Kidney (tissue), 14 donors: ENCODE data around the gene NSUN3. TPM values are rescaled to one million over a fixed set of nuclear protein-coding genes. Genes with fewer than 3 reads are reported as not detected.
"Not testable (repeated sequence)": the region's sequence is repeated elsewhere in the genome, so short reads cannot be mapped to it uniquely, and the experiment has no call there.

Experiments
- DNase-seq, 5 donors: peaks; one replicate each; pipeline ENCODE4 v3.0.0-alpha.2; 2013 to 2020
- FAIRE-seq: peaks from 2 replicates; lab custom pipeline; 2012; peaks lifted over from hg19 to GRCh38; lab: Jason Lieb, UNC
- H3K27ac ChIP-seq, 2 donors: one replicate each; pipeline ENCODE4 v1.7.0; 2013; ENCODE audit warnings: low read depth in 2 of 2, low read length in 2 of 2, inconsistent platforms in 1 of 2
- H3K27me3 ChIP-seq: one replicate; pipeline ENCODE4 v1.7.1; 2013; ENCODE audit warnings: low read length, inconsistent platforms; ENCODE audit not compliant: control insufficient read depth, insufficient read depth
- H3K36me3 ChIP-seq, 3 donors: one replicate each; pipeline versions ENCODE4 v1.7.0 to v1.7.1; 2013; ENCODE audit warnings: low read length in 3 of 3, control low read depth in 1 of 3, inconsistent platforms in 1 of 3; ENCODE audit not compliant: insufficient read depth in 3 of 3, control insufficient read depth in 2 of 3
- H3K4me1 ChIP-seq, 3 donors: one replicate each; pipeline versions ENCODE4 v1.7.0 to v1.7.1; 2013; ENCODE audit warnings: low read length in 3 of 3, inconsistent platforms in 1 of 3, low read depth in 1 of 3; ENCODE audit not compliant: control insufficient read depth in 2 of 3, insufficient read depth in 2 of 3
- H3K4me3 ChIP-seq, 3 donors: one replicate each; pipeline versions ENCODE4 v1.7.0 to v1.8.1; 2013; ENCODE audit warnings: low read length in 3 of 3, control low read depth in 1 of 3, inconsistent platforms in 1 of 3
- H3K9ac ChIP-seq, 3 donors: one replicate each; pipeline versions ENCODE4 v1.7.0 to v1.7.1; 2013; ENCODE audit warnings: low read length in 3 of 3, control low read depth in 1 of 3, inconsistent platforms in 1 of 3
- H3K9me3 ChIP-seq, 3 donors: one replicate each; pipeline versions ENCODE4 v1.7.0 to v1.7.1; 2013; ENCODE audit warnings: low read length in 3 of 3, control low read depth in 1 of 3, inconsistent platforms in 1 of 3; ENCODE audit not compliant: control insufficient read depth in 2 of 3, insufficient read depth in 1 of 3
- intact Hi-C: fragments of 100-400 bp; cut with DNase I; formaldehyde crosslinking; loops from one replicate; pipeline ENCODE4 v1.11.1; 2022
- polyA plus RNA-seq: library from polyadenylated mRNA; stranded (reverse); fragments of 350-450 nt; fragmentation: Illumina TruSeq; extraction: RNeasy Lipid Tissue Mini Kit (QIAGEN cat#74804); gene quantifications from one replicate; pipeline ENCODE4 v1.2.3, GENCODE V29; 2014; ENCODE audit warnings: low read depth, low replicate concordance; ENCODE audit not compliant: insufficient read depth
- total RNA-seq: library from RNA; stranded (reverse); fragmentation: NEBNext Ultra II Directional; extraction: Animal tissue kit (Norgen Biotek cat#: 25700); gene quantifications from one replicate; pipeline ENCODE4 v1.2.1, GENCODE V29; 2021
- TF ChIP-seq, protein P1 (sequence below): IDR thresholded peaks from 3 replicates; pipeline ENCODE4 v1.5.1; 2012; ENCODE audit warnings: mild to moderate bottlenecking, moderate library complexity, borderline replicate concordance; ENCODE audit not compliant: insufficient read depth; ENCODE audit errors: extremely low read depth
- donor health status: control.
- donor health status: control.
- donor health status: control.
- donor health status: control.
- donor health status: control.
- donor health status: DM: yes; HTN: yes; CAD: no.
- donor health status: Normal renal cell carcinoma (clear cell type).

The NSUN3 gene
- total and polyA plus RNA-seq, 2 donors from 2014 or later: 6.5 to 16.3 TPM

DNA sequence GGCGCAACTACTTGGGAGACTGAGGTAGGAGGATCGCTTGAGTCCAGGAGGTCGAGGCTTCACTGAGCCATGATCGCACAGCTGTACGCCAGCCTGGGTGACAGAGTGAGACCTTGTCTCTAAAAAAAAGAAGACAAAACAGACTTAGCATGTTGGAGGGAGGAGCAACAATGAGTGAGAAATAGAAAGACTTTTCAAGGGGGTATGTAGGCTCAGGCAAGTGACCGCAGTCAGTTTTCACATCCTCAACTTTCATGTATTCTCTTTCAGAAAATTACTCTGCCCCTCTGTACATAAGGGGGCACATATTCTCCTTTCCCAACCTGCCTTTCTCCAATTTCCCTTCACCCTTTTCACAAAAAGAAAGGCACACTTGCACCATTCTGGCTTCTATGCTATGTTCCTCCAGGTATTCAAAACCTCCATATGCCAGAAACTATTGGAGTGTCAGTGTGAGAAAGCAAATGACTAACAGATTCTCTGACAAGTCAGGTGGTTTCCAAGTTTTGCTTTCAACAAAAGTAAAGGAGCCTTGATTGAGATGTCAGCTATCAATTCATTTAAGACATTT lies 7.6 kb downstream of the NSUN3 start:
- TF ChIP-seq, protein P1, sequence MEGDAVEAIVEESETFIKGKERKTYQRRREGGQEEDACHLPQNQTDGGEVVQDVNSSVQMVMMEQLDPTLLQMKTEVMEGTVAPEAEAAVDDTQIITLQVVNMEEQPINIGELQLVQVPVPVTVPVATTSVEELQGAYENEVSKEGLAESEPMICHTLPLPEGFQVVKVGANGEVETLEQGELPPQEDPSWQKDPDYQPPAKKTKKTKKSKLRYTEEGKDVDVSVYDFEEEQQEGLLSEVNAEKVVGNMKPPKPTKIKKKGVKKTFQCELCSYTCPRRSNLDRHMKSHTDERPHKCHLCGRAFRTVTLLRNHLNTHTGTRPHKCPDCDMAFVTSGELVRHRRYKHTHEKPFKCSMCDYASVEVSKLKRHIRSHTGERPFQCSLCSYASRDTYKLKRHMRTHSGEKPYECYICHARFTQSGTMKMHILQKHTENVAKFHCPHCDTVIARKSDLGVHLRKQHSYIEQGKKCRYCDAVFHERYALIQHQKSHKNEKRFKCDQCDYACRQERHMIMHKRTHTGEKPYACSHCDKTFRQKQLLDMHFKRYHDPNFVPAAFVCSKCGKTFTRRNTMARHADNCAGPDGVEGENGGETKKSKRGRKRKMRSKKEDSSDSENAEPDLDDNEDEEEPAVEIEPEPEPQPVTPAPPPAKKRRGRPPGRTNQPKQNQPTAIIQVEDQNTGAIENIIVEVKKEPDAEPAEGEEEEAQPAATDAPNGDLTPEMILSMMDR: no peak
- FAIRE-seq (no peak), DNase-seq (no peak)
- no peaks in the 10 kb centered on the region for H3K9me3 ChIP-seq
- H3K4me1 ChIP-seq: no peaks in the 10 kb centered on the region
- H3K27ac ChIP-seq: no peak overlapping the region
- no peak overlapping the region for H3K4me3 ChIP-seq
- no peaks in the 10 kb centered on the region for H3K27me3 ChIP-seq
- intact Hi-C loops: no loop called here
- H3K36me3 ChIP-seq: peaks cover 3 to 6% (median 4%) of the 10 kb centered on the region in 3 donors
- no peak overlapping the region for H3K9ac ChIP-seq

DNA sequence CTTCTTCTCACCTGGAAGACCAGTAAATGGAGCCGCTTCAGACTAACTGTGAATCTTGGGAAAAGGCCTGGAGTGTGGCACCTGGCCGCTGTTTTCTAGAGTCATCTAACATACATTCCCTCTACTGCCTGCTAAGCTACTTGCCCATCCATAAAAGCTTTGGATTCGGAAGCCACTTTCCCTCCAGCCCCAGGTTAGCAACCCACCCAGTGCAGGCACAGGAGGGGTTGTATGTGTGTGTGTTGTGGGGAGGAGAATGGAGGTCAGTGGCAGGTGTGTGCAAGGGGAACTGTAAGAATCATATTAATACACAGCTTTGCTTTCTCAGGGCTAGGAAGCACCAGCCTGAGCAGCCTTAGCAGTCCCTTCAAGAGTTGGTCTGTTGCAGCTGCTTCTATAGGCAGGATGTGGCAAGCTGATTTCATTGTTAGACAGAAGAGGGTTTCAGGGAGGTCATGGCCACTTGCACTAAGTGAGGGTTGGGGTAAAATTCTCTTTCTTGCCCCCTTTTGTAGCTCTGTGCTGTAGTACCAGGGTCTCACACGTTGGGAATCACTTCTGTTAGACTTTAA lies 8.9 kb downstream of the NSUN3 start:
- DNase-seq (no peak), FAIRE-seq (no peak)
- H3K4me1 ChIP-seq: no peaks in the 10 kb centered on the region
- H3K4me3 ChIP-seq: no peak overlapping the region
- H3K27me3 ChIP-seq: no peaks in the 10 kb centered on the region
- intact Hi-C loops: no loop called here
- H3K36me3 ChIP-seq: peaks cover 3 to 7% (median 6%) of the 10 kb centered on the region in 3 donors
- H3K9ac ChIP-seq: no peak overlapping the region
- H3K9me3 ChIP-seq: no peaks in the 10 kb centered on the region
- TF ChIP-seq, protein P1: no peak
- H3K27ac ChIP-seq: no peak overlapping the region

DNA sequence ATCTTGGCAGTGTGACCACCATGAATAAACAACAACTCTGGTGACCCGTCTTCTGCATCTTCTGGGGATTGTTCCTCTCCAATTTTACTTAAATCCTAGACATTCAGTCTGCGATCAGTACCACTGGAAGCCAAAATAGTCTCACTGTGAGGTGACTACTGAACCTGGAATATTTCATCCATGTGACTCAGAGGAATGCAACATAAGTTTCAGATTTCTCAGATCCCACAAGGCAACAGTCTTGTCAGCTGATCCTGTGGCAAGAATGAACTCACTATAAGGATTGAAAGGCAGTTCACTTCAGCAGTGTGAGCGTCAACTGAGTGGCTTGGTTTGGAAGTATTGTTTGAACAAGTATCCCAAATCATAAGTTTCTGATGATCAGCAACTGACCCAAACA lies 13.2 kb downstream of the NSUN3 start:
- intact Hi-C loops: no loop called here
- FAIRE-seq (no peak), DNase-seq (no peak)
- no peaks in the 10 kb centered on the region for H3K9me3 ChIP-seq
- no peak overlapping the region for H3K4me3 ChIP-seq
- TF ChIP-seq, protein P1: no peak
- H3K27me3 ChIP-seq: no peaks in the 10 kb centered on the region
- H3K4me1 ChIP-seq: no peaks in the 10 kb centered on the region
- H3K9ac ChIP-seq: no peak overlapping the region
- peaks cover 3 to 6% (median 4%) of the 10 kb centered on the region in 3 donors for H3K36me3 ChIP-seq
- H3K27ac ChIP-seq: no peak overlapping the region

DNA sequence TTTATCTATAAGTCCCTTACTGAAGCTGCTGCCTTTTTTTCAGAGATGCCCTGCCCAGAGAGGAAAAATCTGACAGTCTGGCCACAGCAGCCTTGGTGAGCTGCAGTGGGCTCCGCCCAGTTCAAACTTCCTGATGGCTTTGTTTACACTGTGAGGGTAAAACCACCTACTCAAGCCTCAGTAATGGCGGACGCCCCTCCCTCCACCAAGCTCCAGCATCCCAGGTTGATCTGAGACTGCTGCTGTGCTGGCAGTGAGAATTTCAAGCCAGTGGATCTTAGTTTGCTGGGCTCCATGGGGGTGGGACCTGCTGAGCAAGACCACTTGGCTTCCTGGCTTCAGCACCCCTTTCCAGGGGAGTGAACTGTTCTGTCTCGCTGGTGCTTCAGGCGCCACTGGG lies 17.7 kb downstream of the NSUN3 start:
- H3K4me3 ChIP-seq, DNase-seq, intact Hi-C loops, H3K36me3 ChIP-seq, H3K4me1 ChIP-seq, H3K9me3 ChIP-seq, FAIRE-seq, H3K27me3 ChIP-seq, H3K27ac ChIP-seq, H3K9ac ChIP-seq: not testable (repeated sequence)
